Activated gamma-delta T cell treated with anti-CD3 and anti-CD28 coated beads, Interleukin-2, amount 50 U/mL, for 16 hours (primary cell): Measurements from ENCODE around the gene LITAFD.

Experiments used
- DNase-seq: peaks from one replicate; pipeline ENCODE4 v3.0.0-alpha.2; 2020; ENCODE audit warnings: low read depth

Gene LITAFD

GRCh38 chr16:8920645-8921346 lies 38.6 kb downstream of the LITAFD start:
- no peak for DNase-seq

DNA sequence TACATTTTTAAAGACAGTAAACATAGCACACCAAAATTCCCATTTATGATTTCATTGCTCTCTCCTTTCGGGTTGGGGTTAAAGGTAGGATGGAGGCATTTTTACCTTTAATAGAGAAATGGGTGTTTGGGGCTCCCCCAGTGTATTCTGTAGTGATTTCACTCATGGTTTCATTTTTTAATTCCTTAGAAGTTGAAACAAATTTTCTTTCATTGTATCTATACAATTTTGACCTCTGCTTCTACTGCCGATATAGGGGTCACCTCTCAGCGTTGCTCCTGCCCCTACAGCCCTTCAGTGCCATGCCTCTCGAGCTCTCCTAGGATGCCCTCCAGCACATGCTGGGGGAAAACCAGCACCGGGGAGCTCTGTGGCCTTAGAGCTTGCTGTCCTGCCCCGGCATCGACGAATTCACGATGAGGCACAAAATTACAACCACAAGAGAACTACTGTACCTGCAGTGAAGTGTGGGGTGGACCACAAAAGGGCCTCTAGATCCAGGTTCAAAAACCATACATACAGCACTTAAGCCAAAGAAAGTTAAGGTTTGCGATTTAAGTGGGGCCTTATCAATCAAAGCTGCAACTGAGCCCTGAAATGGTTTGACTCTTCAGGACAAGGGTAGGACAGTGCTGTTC lies 39.3 kb downstream of the LITAFD start:
- DNase-seq = no peak

DNA sequence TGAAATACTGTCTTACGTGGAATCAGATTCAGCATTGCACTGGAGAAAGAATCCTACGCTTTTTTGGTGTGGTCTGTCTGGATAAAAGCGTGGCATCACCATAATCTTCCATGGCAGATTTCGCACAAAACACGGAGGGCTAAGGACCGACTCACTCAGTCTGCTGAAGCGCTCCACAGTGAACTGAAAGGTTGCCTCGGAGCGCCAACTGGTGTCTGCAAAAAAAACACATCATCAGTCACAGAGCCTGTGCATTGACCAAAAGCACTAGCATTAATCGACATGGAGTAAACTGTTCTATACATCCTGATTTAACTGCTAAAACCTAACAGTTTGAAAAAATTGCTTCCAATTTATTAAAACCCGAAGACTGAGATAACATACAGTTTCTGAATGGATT lies 41.0 kb downstream of the LITAFD start:
- DNase-seq = no peak

- no peak for DNase-seq
These were observed 42.1 kb downstream of the LITAFD start for GRCh38 chr16:8924214-8924613.

- no peak for DNase-seq
These were observed 43.3 kb downstream of the LITAFD start for GRCh38 chr16:8925455-8925854.

- DNase-seq = no peak
These were observed 44.7 kb downstream of the LITAFD start for GRCh38 chr16:8926827-8927226.

- no peak for DNase-seq
These were observed 46.4 kb downstream of the LITAFD start for GRCh38 chr16:8928467-8928957.

DNA sequence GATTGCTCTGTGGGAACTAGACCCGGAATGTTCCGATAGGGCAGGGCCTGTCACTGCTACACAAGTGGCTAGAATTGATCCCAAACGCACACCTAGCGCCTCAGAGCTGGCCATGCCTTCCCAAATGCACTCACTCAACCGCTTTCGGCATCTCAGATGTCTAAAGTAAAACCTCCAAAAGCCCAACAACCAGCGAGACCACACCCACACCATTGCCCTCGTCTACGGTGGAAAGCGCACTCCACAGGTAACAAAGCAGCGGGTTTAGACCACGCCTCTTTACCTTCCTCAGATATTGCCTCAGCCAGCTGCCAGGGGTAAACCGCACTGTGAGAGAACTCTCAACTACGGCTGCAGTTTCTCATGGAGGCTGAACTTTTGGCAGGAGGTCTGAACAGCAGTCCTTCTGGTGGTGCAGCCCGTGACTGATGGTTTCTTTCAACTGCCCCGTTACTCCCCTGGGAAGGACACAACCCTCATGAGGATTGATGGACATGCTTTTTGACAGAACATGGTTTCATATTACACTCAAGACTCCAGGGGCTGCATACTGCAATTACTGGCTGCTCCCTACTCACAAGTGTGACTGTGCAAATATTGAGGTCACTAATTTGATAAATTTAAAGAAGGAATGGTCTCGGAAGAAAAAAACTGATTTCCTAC lies 47.1 kb downstream of the LITAFD start:
- no peak for DNase-seq

- peak; percentile 24 for DNase-seq
These were observed 49.7 kb downstream of the LITAFD start for GRCh38 chr16:8931859-8932258.

GRCh38 chr16:8934601-8935000 lies 52.5 kb downstream of the LITAFD start:
- DNase-seq = no peak
